ENCODE results near the gene DCUN1D1. TPM values are rescaled to one million over a fixed set of nuclear protein-coding genes. Genes with fewer than 3 reads are reported as not detected.
"Not testable (repeated sequence)": the region's sequence is repeated elsewhere in the genome, so short reads cannot be mapped to it uniquely, and the experiment has no call there.

Gene DCUN1D1
- total RNA-seq, 2 experiments from 2014 or later = 12.7 to 43.9 TPM

- Histone ChIP-seq H3K36me3 (ENCODE audit: insufficient read depth, low read length) (no peaks in the 10 kb centered on the region), H2AFZ (ENCODE audit: low read length) (no peak overlapping the region), H3K4me3 (ENCODE audit: low read depth, low read length, poor library complexity, severe bottlenecking) (no peak overlapping the region), H3K4me1 (ENCODE audit: insufficient read depth, low read length, poor library complexity, severe bottlenecking) (no peaks in the 10 kb centered on the region), H3K27ac (ENCODE audit: low read depth, low read length, poor library complexity, severe bottlenecking) (no peak overlapping the region), H3K79me2 (ENCODE audit: insufficient read depth, low read depth, low read length) (no peaks in the 10 kb centered on the region), H3K9me2 (ENCODE audit: insufficient read depth, low read length) (no peaks in the 10 kb centered on the region), H3K4me2 (ENCODE audit: low read length) (no peak overlapping the region), H4K20me1 (ENCODE audit: insufficient read depth, low read length) (no peaks in the 10 kb centered on the region), H3K9me3 (ENCODE audit: low read length) (no peaks in the 10 kb centered on the region)
- no peak for DNase-seq (ENCODE audit: low spot score)
- TF ChIP-seq CTCF (conservative IDR thresholded peaks at IDR 0.05; ENCODE audit: low read length) (no peak), EZH2phosphoT487 (IDR thresholded peaks at IDR 0.05; ENCODE audit: borderline replicate concordance, low read depth, low read length) (no peak)
- BruUV-seq (replicated peaks) = no TSS peak
- ChIA-PET POLR2A (no interaction called here), CTCF (ENCODE audit: unreplicated experiment) (no interaction called here)
- intact Hi-C loops (cut with micrococcal nuclease; ENCODE audit: unreplicated experiment) = no loop called here
These were observed 19.4 kb upstream of the DCUN1D1 start for GRCh38 chr3:182999767-183000166.

- H3K9me2 ChIP-seq (ENCODE audit: insufficient read depth, low read length); H3K36me3 ChIP-seq (ENCODE audit: insufficient read depth, low read length); CTCF ChIA-PET (ENCODE audit: unreplicated experiment); H2AFZ ChIP-seq (ENCODE audit: low read length); H3K9me3 ChIP-seq (ENCODE audit: low read length); H3K4me2 ChIP-seq (ENCODE audit: low read length); H3K4me1 ChIP-seq (ENCODE audit: insufficient read depth, low read length, poor library complexity, severe bottlenecking); BruUV-seq (replicated peaks); H4K20me1 ChIP-seq (ENCODE audit: insufficient read depth, low read length); intact Hi-C loops (cut with micrococcal nuclease; ENCODE audit: unreplicated experiment); DNase-seq (ENCODE audit: low spot score); H3K4me3 ChIP-seq (ENCODE audit: low read depth, low read length, poor library complexity, severe bottlenecking); H3K79me2 ChIP-seq (ENCODE audit: insufficient read depth, low read depth, low read length); H3K27ac ChIP-seq (ENCODE audit: low read depth, low read length, poor library complexity, severe bottlenecking): not testable (repeated sequence)
- POLR2A ChIA-PET = interaction anchor here (0.7 kb wide), 1 partner anchor 49 kb away, joined by 3 read pairs; no protein-coding TSS in a partner anchor
These were observed 13.3 kb upstream of the DCUN1D1 start for GRCh38 chr3:182993486-182994201.

- POLR2A ChIA-PET = interaction anchor here (0.7 to 1.0 kb wide), 2 partner anchors 9 to 75 kb away, joined by 3 read pairs; no protein-coding TSS in a partner anchor
- H3K4me3 ChIP-seq (ENCODE audit: low read depth, low read length, poor library complexity, severe bottlenecking) = no peak overlapping the region
- no peak overlapping the region for H3K4me2 ChIP-seq (ENCODE audit: low read length)
- H4K20me1 ChIP-seq (ENCODE audit: insufficient read depth, low read length) = no peaks in the 10 kb centered on the region
- peaks cover 8% of the 10 kb centered on the region for H3K4me1 ChIP-seq (ENCODE audit: insufficient read depth, low read length, poor library complexity, severe bottlenecking)
- no peaks in the 10 kb centered on the region for H3K36me3 ChIP-seq (ENCODE audit: insufficient read depth, low read length)
- CTCF ChIA-PET (ENCODE audit: unreplicated experiment) = no interaction called here
- no peaks in the 10 kb centered on the region for H3K9me3 ChIP-seq (ENCODE audit: low read length)
- intact Hi-C loops (cut with micrococcal nuclease; ENCODE audit: unreplicated experiment) = no loop called here
- H3K27ac ChIP-seq (ENCODE audit: low read depth, low read length, poor library complexity, severe bottlenecking) = no peak overlapping the region
- no peak overlapping the region for H2AFZ ChIP-seq (ENCODE audit: low read length)
- DNase-seq (ENCODE audit: low spot score) = no peak
- no peaks in the 10 kb centered on the region for H3K79me2 ChIP-seq (ENCODE audit: insufficient read depth, low read depth, low read length)
- no peak for TF ChIP-seq CTCF (conservative IDR thresholded peaks at IDR 0.05; ENCODE audit: low read length)
- no peak for TF ChIP-seq EZH2phosphoT487 (IDR thresholded peaks at IDR 0.05; ENCODE audit: borderline replicate concordance, low read depth, low read length)
- H3K9me2 ChIP-seq (ENCODE audit: insufficient read depth, low read length) = no peaks in the 10 kb centered on the region
- no TSS peak for BruUV-seq (replicated peaks)
These were observed 9.2 kb upstream of the DCUN1D1 start for GRCh38 chr3:182989566-182989965.
